SK-N-MC (cell line): ENCODE data around the gene TTC34.

Source experiments
- DNase-seq: peaks from one replicate; pipeline ENCODE4 v3.0.0-alpha.2; 2011; ENCODE audit warnings: low read depth, low spot score
- H3K27ac ChIP-seq: fragments of 200-600 bp; sonication (generic); 2 replicates; pipeline ENCODE4 v1.5.1; 2016; ENCODE audit warnings: mixed run types
- H3K36me3 ChIP-seq: fragments of 200-600 bp; sonication (generic); 2 replicates; pipeline ENCODE4 v1.6.1; 2017; ENCODE audit warnings: antibody characterized with exemption, low read length, mixed read lengths; ENCODE audit not compliant: insufficient read depth
- H3K4me3 ChIP-seq: fragments of 200-600 bp; sonication (generic); 2 replicates; pipeline ENCODE4 v1.5.1; 2016
- H3K9ac ChIP-seq: fragments of 200-600 bp; sonication (generic); 2 replicates; pipeline ENCODE4 v1.8.0; 2017; ENCODE audit warnings: mixed run types, mixed read lengths; ENCODE audit not compliant: insufficient read length
- H3K9me3 ChIP-seq: fragments of 200-600 bp; sonication (generic); 2 replicates; pipeline ENCODE4 v1.6.1; 2017; ENCODE audit warnings: low read depth, mild to moderate bottlenecking, antibody characterized with exemption, low read length, moderate library complexity, mixed read lengths
- EZH2 ChIP-seq: fragments of 200-600 bp; sonication (generic); IDR thresholded peaks from one replicate; pipeline ENCODE4 v1.6.1; 2017; ENCODE audit warnings: antibody characterized with exemption
- FOXP2 ChIP-seq: optimal IDR thresholded peaks from 2 replicates; pipeline ENCODE3; 2011; ENCODE audit warnings: mild to moderate bottlenecking, moderate library complexity; ENCODE audit not compliant: insufficient read depth; ENCODE audit errors: extremely low read length, control extremely low read depth
- POLR2AphosphoS5 ChIP-seq: IDR thresholded peaks from 2 replicates; pipeline ENCODE4 v1.6.1; 2012; ENCODE audit warnings: mild to moderate bottlenecking, low read depth, low read length, borderline replicate concordance

Gene TTC34

DNA sequence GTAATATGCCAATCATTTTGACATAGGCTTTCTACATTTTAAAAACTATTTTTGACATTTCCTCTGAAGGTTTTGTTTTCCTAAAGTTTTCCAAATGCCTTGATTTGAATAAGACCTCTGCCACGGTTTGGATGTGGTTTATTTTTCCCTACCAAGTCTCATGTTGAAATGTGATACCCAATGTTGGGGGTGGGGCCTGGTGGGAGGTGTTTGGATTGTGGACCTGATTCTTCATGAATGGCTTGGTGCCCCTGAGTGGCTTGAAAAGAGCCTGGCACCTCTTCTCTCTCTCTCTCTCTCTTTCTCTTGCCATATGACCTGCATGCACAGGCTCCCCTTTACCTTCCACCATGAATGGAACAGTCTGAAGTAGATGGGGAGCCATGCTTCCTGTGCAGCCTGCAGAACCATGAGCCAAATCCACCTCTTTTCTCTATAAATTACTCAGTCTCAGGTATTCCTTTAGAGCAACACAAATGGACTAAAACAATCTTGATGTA is 183.5 kb downstream of the TTC34 start:
- H3K9ac ChIP-seq = no peak overlapping the region
- no peak overlapping the region for H3K27ac ChIP-seq
- TF ChIP-seq FOXP2 (no peak), POLR2AphosphoS5 (no peak), EZH2 (no peak)
- H3K36me3 ChIP-seq = no peaks in the 10 kb centered on the region
- no peak for DNase-seq
- H3K9me3 ChIP-seq = no peaks in the 10 kb centered on the region
- H3K4me3 ChIP-seq = no peak overlapping the region

DNA sequence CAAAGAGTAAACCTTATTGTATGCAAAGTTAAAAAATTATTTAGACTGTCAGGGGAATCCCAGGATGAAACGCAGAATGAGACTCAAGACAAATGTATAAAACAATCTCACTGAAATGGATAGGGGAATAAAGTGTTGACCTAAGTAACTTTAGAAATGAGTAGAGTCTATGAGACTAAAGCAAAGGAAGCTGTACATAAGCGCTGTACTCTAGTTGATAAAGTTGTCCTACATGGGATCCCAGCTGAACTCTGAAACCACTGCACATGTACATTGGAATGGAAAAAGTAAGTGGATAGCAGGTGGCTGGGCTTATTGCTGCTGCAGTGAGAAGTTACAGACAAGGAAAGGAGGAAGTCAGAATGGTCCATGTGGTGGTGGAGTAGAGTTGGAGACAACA is 187.3 kb downstream of the TTC34 start:
- Histone ChIP-seq H3K9ac (no peak overlapping the region), H3K4me3 (no peak overlapping the region), H3K36me3 (no peaks in the 10 kb centered on the region), H3K9me3 (no peaks in the 10 kb centered on the region), H3K27ac (no peak overlapping the region)
- no peak for TF ChIP-seq FOXP2
- no peak for TF ChIP-seq POLR2AphosphoS5
- TF ChIP-seq EZH2 = no peak
- DNase-seq = no peak

DNA sequence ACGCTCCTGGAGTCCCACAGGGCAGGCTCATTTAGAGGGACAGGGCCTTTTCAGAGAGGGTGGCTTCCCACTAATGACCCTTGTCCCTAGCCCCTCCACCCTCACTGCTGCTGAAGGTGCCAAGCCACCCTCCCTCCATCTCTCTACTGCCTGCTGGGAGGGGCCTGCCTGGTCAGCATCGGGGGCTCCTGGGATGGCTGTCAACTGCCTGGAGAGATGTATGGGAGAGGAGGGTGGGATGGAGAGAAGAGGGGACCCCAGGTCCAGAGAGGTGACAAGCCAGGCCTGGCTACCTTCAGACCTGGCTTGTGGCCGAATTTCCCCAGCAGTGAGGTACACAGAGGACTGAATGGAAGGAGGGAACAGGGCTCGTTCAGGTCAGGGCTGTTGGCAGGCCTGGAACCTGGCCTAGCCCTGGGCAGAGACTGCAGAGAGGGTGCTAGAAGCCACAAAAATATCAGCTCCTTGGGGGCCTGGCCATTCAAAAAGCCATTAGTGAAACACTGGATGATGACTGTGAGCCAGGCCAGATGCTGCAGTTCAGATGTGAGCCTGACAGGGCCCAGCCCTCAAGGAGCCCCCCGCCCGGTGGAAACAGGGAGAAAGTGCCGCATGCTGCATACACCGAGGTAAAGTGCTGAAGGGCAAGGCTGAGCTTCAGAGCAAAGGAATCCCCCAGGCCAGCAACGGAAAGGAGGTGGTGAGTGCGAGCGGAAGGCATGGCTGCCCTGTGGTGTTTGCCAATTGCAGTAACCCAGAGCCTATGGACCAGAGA is 188.7 kb downstream of the TTC34 start:
- Histone ChIP-seq H3K36me3 (no peaks in the 10 kb centered on the region), H3K9me3 (no peaks in the 10 kb centered on the region), H3K27ac (no peak overlapping the region), H3K4me3 (no peak overlapping the region), H3K9ac (no peak overlapping the region)
- no peak for DNase-seq
- no peak for TF ChIP-seq FOXP2

DNA sequence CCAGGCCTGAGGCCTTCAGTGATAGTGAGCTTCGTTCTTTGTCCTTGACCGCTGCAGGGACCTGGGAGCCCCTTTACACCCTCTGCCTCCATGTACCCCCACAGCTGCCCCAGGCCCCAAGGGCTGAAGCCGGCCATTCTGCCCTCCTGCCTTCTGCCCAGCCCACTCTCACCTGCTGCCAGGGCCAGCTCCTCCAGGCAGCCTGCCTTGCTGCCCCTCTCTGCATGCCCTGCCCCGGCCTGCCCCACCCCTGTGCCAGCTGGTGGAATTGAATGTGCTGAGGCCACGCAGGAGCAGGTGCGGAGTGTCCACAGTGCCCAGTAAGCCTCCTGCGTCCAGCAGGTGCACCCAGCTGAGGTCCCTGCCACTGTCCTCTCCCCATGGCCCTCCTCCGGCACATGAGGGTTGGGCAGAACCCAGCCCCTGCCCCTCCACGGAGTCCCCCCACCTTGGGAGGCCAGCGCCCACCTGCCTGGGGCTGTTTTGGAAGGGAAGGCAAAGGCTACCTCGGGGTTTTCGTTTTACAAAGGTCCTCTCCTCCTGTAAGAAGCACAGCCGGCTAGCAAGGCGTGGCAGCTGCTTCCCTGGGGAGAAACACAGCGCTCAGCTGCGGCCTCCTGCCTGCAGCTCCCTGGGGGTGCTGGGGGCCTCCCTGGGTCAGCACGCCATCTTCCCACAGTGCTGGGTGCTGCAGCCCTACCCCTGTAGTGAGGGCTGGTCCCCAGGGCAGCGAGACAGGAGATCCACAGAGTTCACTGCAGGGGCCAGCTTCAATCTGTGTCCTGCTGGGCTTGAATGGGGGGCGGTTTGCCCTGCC is 189.7 kb downstream of the TTC34 start:
- DNase-seq = no peak
- H3K27ac ChIP-seq = no peak overlapping the region
- no peak overlapping the region for H3K9ac ChIP-seq
- TF ChIP-seq FOXP2 (no peak), EZH2 (no peak), POLR2AphosphoS5 (no peak)
- no peak overlapping the region for H3K4me3 ChIP-seq
- H3K36me3 ChIP-seq = no peaks in the 10 kb centered on the region
- H3K9me3 ChIP-seq = no peaks in the 10 kb centered on the region

DNA sequence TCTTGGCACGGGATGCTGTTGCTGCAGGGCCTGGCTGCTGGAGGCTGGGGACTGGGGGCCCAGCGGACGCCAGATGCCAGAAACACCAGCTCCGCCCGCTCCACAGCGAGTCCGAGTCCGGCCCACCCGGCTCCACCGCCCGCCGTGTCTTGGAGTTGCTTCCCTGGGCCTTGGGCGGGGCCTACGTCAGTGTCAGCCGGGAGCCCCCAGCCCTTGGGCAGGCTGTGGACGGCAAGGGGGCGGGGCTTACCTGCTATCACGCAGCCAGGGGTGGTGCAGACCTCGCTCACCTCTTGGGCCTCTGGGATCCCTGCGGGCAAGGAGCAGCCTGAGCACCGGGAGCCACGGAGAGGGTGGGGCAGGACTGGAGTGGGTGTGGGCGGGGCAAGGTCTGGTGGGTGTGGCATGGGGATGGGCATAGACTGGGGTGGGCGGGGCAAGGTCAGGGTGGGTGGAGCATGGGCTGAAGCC is 190.4 kb downstream of the TTC34 start:
- no peak for TF ChIP-seq EZH2
- no peak for TF ChIP-seq POLR2AphosphoS5
- TF ChIP-seq FOXP2 = no peak
- no peak overlapping the region for H3K9ac ChIP-seq
- no peaks in the 10 kb centered on the region for H3K36me3 ChIP-seq
- DNase-seq = no peak
- H3K9me3 ChIP-seq = no peaks in the 10 kb centered on the region
- no peak overlapping the region for H3K27ac ChIP-seq
- H3K4me3 ChIP-seq = peak overlapping the region; percentile 28; the same call in 1 of the 2 replicates

DNA sequence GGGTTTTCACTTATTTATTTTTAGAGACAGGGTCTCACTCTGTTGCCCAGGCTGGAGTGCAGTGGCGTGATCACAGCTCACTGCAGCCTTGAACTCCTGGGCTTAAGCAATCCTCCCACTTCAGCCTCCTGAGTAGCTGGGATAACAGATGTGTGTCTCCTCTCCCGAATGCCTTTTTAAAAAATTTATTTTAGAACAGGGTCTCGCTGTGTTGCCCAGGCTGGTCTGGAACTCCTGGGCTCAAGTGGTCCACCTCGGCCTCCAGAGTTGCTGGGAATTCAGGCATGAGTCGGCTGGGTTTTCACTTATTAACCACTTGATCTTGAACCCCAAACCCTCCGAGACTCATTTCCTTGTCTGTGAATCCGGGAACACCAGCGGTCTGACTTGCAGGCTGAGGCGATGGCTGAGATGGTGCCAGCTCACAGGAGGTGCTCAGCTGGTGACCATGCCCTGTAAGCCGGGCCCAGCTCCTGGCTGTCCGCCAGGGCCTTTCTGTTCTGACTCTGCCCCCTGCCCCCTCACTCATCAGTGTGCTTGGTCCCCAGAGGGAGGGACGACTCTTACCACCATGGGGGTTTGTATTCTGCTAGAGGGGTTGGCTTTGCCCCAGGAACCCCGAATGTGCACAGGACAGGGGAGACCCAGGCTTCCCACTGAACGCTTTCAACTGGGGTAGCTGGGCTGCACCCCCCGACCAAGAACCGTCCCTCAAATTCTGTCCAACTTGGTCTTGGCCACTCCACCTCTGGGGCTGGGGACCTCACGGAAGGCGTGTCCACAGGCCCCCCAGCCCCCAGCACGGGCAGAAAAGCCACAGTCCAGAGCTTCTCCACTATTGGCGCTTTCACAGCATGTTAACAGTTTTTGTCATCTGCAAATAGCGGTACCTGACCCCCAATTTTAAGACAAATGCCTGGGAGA is 191.2 kb downstream of the TTC34 start:
- no peak for DNase-seq
- Histone ChIP-seq H3K27ac (no peak overlapping the region), H3K9ac (no peak overlapping the region), H3K9me3 (no peaks in the 10 kb centered on the region), H3K36me3 (no peaks in the 10 kb centered on the region), H3K4me3 (no peak overlapping the region)
- TF ChIP-seq POLR2AphosphoS5 (no peak), EZH2 (no peak), FOXP2 (no peak)

DNA sequence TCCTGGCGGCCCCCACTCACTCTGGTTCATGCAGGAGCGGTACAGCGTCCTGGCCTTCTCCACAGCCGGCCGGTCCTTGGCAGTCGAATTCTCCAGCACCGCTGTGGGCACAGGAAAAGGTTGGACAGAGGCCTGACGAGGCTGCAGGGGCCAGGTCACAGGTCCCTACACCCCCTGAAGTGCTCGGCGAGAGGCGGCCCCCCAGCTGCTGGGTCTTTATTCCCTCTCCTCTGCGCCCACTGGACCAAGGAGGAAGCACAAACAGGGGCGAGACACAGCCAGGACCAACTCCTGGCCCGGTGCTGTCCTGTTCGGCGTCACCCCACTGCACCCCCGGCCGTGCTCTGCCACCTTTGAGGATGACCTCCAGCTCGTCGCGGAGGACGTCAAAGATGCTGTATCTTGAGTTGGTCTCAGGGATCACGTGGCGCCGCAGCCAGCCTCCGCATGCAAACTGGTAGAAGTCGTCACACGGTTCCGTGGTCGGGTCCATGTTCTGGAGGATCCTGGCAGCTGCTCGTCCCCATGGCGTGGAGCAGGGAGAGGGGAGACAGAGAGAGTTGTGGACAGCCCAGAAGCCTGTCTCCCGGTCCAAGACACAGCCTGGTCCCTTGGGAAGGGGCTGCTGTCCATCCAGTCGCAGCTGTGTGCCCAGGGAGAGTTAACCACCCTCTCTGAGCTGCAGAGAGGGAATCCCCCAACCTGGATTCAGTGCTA is 192.0 kb downstream of the TTC34 start:
- H3K9ac ChIP-seq = no peak overlapping the region
- TF ChIP-seq EZH2 (no peak), POLR2AphosphoS5 (no peak), FOXP2 (no peak)
- H3K4me3 ChIP-seq = no peak overlapping the region
- no peak overlapping the region for H3K27ac ChIP-seq
- no peaks in the 10 kb centered on the region for H3K36me3 ChIP-seq
- no peaks in the 10 kb centered on the region for H3K9me3 ChIP-seq
- DNase-seq = no peak
